ENCODE results near the gene RCOR2.
A peak's percentile ranks its signal among the peaks of the same experiment; 100 is the strongest.

The RCOR2 gene

DNA sequence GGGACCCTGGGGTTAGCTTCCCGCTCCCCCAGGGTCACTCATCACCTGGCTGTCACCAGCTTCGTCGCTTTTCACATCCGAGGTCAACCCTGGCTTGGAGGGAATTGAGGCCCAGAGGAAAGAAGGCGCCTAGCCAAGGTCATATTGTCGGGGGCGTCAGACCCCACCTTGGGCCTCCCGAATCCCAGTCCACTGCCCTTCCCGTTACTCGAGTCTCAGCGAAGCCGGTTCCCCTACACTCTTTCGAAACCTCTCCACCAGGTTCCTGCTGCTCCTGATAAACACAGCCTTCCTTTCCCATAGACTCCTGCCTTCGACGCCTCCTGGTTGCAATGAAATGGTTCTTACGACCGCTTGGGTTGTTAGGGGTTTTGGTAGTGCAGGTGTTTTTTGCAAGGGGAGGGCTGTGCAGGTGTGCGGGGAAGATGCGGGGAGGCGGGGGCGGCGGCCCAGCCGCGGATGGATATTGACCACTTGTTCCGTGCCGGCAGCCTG, 22.5 kb upstream of the RCOR2 start:
- POLR2A ChIA-PET: interaction anchor here (0.6 to 0.9 kb wide), 3 partner anchors 12 to 105 kb away, joined by 3 to 4 read pairs (median 3); partner anchors contain the start of gene RCOR2
- CTCF ChIA-PET: interaction anchor here (1.9 to 2.1 kb wide), 2 partner anchors 19 to 102 kb away, joined by 4 to 6 read pairs; no protein-coding TSS in a partner anchor
- DNase-seq (ENCODE audit: extremely low spot score): no peak
- TF ChIP-seq, protein P1, sequence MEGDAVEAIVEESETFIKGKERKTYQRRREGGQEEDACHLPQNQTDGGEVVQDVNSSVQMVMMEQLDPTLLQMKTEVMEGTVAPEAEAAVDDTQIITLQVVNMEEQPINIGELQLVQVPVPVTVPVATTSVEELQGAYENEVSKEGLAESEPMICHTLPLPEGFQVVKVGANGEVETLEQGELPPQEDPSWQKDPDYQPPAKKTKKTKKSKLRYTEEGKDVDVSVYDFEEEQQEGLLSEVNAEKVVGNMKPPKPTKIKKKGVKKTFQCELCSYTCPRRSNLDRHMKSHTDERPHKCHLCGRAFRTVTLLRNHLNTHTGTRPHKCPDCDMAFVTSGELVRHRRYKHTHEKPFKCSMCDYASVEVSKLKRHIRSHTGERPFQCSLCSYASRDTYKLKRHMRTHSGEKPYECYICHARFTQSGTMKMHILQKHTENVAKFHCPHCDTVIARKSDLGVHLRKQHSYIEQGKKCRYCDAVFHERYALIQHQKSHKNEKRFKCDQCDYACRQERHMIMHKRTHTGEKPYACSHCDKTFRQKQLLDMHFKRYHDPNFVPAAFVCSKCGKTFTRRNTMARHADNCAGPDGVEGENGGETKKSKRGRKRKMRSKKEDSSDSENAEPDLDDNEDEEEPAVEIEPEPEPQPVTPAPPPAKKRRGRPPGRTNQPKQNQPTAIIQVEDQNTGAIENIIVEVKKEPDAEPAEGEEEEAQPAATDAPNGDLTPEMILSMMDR (IDR thresholded peaks at IDR 0.05; ENCODE audit: control extremely low read depth, extremely low read depth, low read depth, missing control alignments): no peak

DNA sequence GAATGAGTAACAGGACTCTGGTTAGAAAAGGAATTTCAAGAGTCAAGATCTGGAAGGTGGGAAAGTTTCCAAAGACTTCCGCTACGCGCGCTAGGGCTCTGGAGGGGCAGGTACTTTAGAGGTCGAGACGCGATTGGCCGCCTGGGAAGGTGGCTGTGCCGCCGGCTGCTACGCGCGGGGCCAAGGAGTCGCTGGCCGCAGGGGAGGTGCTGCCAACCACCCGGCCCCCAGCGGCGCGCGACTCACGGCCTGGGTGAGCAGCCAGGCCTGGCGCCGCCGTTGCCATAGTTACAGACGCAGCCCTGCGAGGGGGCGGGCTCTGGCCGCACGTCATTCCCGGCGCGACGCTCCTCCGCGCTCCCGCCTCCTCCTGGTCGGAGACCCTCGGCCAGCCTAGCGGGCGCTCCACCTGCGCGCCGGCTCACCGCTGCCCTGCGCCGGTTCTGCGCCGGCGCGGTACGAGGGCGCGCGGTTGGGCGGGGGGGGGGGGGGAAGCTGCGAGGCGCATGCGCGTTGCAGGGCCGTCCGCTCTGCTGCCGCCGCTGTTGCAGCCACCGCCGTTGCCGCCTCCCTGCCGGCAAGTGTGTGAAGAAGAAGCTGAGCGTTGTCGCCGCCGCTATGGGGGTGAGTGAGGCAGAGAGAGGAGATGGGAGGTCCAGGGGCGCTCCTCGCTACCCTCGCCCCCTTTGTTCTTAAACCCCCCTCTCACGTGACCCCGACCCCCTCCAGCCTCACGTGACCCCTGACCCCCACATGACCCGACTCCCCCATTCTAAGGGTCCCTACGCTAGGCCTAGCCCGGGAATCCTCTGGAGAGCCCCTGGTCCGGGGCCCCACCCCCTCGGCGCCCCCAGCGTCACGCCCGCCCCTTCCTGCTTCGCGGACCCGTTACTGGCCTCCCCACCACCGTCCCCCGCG, 21.8 kb upstream of the RCOR2 start, which contains the start of gene NAA40:
NAA40 (plus strand) TSS at position 524 of the 918 bp plus-strand sequence; CDS start at position 619, 95 bp downstream.
- CTCF ChIA-PET: interaction anchor here (1.0 to 2.1 kb wide), 3 partner anchors 18 to 102 kb away, joined by 4 to 6 read pairs (median 4); no protein-coding TSS in a partner anchor
- DNase-seq (ENCODE audit: extremely low spot score): peak; percentile 99
- TF ChIP-seq, protein P1 (IDR thresholded peaks at IDR 0.05; ENCODE audit: control extremely low read depth, extremely low read depth, low read depth, missing control alignments): no peak
- POLR2A ChIA-PET: interaction anchor here (0.6 to 0.9 kb wide), 4 partner anchors 13 to 380 kb away, joined by 3 to 4 read pairs (median 3); partner anchors contain the start of gene RCOR2

GRCh38 chr11:63937713-63938478, 20.9 kb upstream of the RCOR2 start:
- POLR2A ChIA-PET: no interaction called here
- TF ChIP-seq, protein P1 (IDR thresholded peaks at IDR 0.05; ENCODE audit: control extremely low read depth, extremely low read depth, low read depth, missing control alignments): no peak
- no peak for DNase-seq (ENCODE audit: extremely low spot score)
- CTCF ChIA-PET: interaction anchor here (0.9 to 2.1 kb wide), 4 partner anchors 18 to 101 kb away, joined by 3 to 6 read pairs (median 4); no protein-coding TSS in a partner anchor

DNA sequence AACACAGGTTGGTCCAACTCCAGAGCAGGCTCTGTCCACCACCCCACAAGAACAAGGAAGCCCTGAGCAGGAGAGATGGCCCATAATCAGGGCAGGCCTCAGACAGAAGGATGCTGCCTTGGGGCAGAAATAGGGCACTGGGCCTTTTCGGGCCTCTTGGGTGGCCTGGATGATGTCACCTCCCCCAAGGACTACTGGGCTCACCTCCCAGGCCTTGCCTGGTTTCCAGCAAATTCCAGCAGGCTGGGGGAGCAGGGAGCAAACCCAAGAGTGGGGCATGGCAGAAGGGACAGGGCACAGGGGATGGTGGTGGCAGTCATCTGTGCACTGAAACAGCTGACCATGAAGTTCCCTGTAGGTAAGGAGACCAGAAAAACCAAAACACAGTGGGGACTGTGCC, 16.5 kb upstream of the RCOR2 start:
- ChIA-PET POLR2A (no interaction called here), CTCF (interaction anchor here (0.9 to 1.9 kb wide), 2 partner anchors 12 to 13 kb away, joined by 3 to 11 read pairs; no protein-coding TSS in a partner anchor)
- DNase-seq (ENCODE audit: extremely low spot score): no peak

GRCh38 chr11:63931876-63932275, 14.9 kb upstream of the RCOR2 start:
- TF ChIP-seq, protein P1 (IDR thresholded peaks at IDR 0.05; ENCODE audit: control extremely low read depth, extremely low read depth, low read depth, missing control alignments): no peak
- POLR2A ChIA-PET: no interaction called here
- CTCF ChIA-PET: interaction anchor here (1.0 to 1.2 kb wide), 2 partner anchors 11 to 95 kb away, joined by 3 to 5 read pairs; no protein-coding TSS in a partner anchor
- no peak for DNase-seq (ENCODE audit: extremely low spot score)

More for the DNA sequence above, 16.5 kb upstream of the RCOR2 start:
- TF ChIP-seq, protein P1 (IDR thresholded peaks at IDR 0.05; ENCODE audit: control extremely low read depth, extremely low read depth, low read depth, missing control alignments): no peak

All from GM10248 (cell line).